Hematopoietic multipotent progenitor cell (in vitro differentiated cells): ENCODE measurements around the gene FFAR1. TPM values are rescaled to one million over a fixed set of nuclear protein-coding genes. Genes with fewer than 3 reads are reported as not detected.
A peak's percentile ranks its signal among the peaks of the same experiment; 100 is the strongest.

Experiments
- DNase-seq, 3 donors: peaks; one replicate each; pipeline ENCODE4 v3.0.0-alpha.2; 2011 to 2015; ENCODE audit warnings: low read depth in 2 of 3, low spot score in 2 of 3
- total RNA-seq: library from RNA; depleted of rRNA; stranded (reverse); fragments of >200 nt; gene quantifications from one replicate; pipeline ENCODE4 v1.2.3, GENCODE V29; 2012

Gene FFAR1
- total RNA-seq, 1 donor = 0.27 TPM

- no peak for DNase-seq
Observed at GRCh38 chr19:35314858-35315470, 32.7 kb upstream of the FFAR1 start.

DNA sequence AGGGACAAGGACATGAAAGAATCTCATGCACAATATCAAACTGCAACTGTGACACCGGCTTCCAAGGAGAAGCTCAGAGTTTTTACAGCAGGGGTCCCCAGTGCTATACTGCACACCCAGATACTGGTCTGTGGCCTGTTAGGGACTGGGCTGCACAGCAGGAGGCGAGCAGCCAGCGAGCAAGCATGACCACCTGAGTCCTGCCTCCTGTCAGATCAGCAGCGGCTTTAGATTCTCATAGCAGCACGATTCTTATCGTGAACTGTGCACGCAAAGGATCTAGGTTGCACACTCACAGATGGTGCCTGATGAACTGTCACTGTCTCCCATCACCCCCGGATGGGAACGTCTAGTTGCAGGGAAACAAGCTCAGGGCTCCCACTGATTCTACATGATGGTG lies 31.8 kb upstream of the FFAR1 start:
- DNase-seq = no peak

- DNase-seq = no peak
Observed at GRCh38 chr19:35316560-35316959, 31.1 kb upstream of the FFAR1 start.

GRCh38 chr19:35317464-35318043 lies 30.1 kb upstream of the FFAR1 start:
- DNase-seq = no peak

GRCh38 chr19:35318679-35319448 lies 28.8 kb upstream of the FFAR1 start:
- DNase-seq = no peak

DNA sequence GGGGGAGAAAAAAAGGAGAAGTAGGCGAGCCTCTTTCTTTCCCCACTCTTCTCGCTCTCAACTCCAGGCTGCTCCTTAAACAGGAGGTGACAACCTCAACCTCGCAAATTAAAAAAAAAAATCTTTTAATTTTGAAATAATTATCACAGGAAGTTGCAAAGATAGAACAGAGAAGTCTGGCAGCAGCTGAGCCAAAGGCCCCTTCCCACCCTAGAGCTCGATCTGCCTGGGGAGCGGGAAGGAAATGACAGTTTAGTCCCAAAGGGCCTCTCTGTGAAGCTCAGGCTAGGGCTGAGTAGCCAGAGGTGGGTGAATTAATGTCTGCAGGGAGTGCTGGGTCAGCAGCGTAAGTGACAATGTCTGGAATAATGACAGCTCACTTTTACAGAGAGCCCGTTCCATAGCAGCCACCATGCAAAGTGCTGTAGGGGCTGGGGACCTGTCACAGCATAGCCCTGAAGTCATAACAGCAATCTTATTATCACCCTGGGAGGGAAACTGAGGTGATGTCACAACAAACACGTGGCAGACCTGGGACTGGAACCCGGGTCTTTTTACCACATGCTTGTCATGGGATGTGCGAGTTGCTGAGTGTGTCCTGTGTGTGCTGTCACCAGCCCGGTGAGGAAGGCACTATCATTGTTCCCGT lies 27.5 kb upstream of the FFAR1 start:
- DNase-seq = no peak

DNA sequence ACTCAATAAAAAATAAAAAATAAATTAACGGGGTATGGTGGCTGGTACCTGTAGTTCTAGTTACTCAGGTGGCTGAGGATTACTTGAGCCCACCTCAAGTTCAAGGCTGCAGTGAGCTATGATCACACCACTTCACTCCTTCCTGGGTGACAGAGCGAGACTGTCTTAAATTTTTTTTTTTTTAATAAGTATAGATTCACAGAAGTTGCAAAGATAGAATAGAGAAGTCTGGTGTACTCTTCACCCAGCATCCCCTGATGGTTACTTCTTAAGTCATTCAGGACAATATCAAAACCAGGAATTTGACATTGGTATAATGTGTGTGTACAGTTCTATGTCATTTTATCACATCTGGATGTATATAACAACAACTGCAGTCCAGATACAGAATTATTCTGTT lies 26.4 kb upstream of the FFAR1 start:
- no peak for DNase-seq

GRCh38 chr19:35322014-35322413 lies 25.7 kb upstream of the FFAR1 start:
- DNase-seq = no peak

DNA sequence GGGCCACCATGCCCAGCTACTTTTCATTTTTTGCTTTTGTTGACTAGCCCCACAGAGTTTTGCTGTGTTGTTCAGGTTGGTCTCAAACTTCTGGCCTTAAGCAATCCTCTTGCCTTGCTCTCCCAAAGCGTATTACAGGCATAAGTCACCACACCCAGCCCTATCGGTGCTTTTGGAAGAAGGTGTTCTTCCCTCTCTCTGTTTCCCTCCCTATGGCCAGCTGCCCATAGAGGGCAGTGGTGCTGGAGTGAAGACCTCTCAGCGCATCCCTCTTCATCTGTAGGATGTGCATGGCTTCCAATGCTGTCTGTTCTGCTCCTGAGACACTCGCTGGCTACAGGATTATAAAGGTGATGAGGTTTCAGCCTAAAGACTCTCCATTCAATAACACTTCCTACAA lies 20.1 kb upstream of the FFAR1 start:
- DNase-seq = no peak

GRCh38 chr19:35328851-35329285 lies 18.8 kb upstream of the FFAR1 start, which contains the start of gene CD22:
CD22 (plus strand) TSS chr19:35329187; CDS start chr19:35332041, 2,854 bp downstream.
- peak in 2 of 3 donors; percentile 73 to 84 for DNase-seq

- no peak for DNase-seq
Observed at GRCh38 chr19:35329323-35329722, 18.4 kb upstream of the FFAR1 start.

- no peak for DNase-seq
Observed at GRCh38 chr19:35330475-35330874, 17.2 kb upstream of the FFAR1 start.

DNA sequence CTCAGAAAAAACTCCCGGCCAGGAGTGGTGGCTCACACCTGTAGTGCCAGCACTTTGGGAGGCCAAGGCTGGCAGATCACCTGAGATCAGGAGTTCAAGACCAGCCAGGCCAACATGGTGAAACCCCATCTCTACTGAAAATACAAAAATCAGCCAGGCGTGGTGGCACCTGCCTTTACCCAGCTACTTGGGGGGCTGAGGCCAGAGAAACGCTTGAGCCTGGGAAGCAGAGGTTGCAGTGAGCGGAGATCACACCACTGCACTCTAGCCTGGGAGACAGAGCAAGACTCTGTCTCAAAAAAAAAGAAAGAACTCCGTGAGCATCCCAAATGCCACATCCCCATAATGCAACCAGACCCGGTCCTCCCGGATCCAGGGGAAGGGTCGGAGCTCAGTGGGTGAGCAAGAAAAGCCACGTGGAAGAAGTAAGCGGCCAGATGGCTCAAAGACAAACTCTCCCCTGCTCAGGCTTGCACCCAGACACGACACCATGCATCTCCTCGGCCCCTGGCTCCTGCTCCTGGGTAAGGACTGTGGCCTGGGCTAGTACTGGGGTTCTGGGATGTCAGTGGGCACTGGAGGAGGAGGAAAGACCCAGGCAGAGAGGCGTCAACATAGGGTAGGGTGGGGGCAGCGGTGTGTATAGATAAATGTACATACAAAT lies 16.0 kb upstream of the FFAR1 start:
- no peak for DNase-seq

DNA sequence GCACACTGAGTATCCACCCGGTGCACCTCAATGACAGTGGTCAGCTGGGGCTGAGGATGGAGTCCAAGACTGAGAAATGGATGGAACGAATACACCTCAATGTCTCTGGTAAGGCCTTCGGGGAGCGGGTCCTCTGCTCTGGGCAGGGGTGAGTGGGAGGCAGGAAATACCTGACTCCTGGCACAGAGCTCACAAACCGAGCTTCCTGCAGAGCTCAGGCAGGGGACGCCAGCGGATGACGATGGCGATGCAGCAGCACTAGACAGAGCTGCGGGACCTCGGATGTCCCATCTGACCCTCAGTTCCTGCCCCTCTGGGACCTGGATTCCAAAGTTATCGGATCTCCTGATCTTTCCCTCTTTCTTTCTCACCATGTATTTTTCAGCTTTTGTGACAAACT lies 14.9 kb upstream of the FFAR1 start:
- no peak for DNase-seq

DNA sequence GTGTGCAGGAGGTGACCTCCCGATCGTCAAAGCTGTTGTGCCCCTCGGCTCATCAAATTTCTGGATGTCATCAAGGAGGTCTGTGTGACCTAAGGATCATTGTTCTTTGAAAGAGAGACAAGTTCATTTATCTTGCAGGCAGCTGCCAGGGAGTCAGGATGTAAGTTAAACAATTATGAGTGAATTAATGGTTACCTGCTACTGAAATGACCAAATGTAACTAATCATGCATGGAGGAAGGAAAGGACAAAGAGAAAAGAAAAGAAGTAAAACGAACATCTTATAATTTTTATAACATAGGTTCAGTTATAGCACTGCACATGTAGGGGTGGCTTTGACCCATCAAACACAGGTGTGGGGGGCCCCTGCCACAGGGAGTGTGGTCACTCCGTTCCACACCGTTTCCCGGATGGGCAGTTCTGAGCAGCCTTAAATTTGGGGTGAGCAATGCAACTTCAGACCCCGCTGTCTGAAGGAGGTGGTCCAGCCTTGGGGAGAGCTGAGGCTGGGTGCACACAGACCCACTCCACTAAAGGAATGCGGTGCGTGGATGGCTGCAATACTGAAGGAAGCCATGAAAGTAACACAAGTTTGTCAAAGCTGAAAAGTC lies 13.5 kb upstream of the FFAR1 start:
- DNase-seq = no peak

DNA sequence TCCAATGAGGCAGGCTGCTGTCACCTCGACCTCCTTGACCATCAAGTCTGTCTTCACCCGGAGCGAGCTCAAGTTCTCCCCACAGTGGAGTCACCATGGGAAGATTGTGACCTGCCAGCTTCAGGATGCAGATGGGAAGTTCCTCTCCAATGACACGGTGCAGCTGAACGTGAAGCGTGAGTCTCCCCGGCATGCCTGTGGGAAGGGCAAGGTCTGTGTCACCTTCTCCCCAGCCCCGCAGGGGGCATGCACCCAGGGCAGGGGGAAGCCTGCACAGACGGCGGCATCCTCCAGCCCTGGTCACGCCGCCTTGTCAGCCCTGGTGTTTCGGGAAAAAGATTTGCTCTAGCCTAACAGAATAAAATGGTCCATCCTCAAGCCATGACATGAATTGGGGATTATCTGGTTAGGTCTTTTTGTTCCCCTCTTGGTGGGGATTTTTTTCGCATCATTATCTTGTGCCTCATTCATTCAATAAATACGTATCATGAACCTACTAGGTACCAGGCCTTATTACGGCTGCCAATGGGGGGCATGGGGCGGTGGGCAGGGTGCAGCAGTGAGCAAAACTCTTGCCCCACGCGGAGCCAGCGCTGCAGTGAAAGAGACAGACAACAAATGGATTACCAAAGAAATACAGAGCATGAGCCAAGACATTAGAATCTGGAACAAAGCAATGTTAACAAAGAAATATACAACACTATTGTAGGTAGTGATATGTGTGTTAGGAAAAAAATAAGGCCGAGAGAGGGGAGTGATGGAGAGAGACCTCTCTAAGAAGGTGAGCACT lies 11.3 kb upstream of the FFAR1 start:
- no peak for DNase-seq

GRCh38 chr19:35337097-35337983 lies 10.4 kb upstream of the FFAR1 start:
- DNase-seq = no peak

- DNase-seq = no peak
Observed at GRCh38 chr19:35337984-35338296, 9.8 kb upstream of the FFAR1 start.

DNA sequence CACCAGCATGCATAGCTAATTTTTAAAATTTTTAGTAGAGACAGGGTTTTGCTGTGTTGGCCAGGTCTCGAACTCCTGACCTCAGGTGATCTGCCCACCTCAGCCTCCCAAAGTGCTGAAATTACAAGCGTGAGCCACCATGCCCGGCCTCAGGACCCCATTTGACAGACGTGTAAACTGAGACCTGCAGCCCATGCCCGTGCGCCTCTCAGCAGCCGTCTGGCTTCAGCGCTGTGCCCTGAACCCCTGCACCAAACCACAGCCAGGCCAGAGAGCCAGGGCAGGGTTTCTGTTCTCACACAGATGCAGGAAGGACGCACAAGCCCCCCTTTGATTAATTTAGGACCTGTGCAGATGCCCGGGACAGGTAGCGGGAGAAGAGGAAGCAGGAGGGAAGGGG lies 7.3 kb upstream of the FFAR1 start:
- DNase-seq = no peak
